HT-29 (cell line): ENCODE data around the gene ARSB. TPM values are rescaled to one million over a fixed set of nuclear protein-coding genes. Genes with fewer than 3 reads are reported as not detected.

Experiments used
- small RNA-seq: library from RNA; depleted of rRNA; stranded (forward); fragments of <200 nt; gene quantifications from one replicate; pipeline ENCODE3, GENCODE V24; 2014
- total RNA-seq: library from RNA; depleted of rRNA; stranded (reverse); fragments of >200 nt; shearing (Covaris generic); gene quantifications from 2 replicates; pipeline ENCODE4 v1.2.3, GENCODE V29; 2014; rRNA removed

ARSB gene
- total RNA-seq, 1 experiment from 2014 or later, result 6.7 TPM

Small RNA genes lying within 50 kb of the gene (small RNA-seq; reads per million reads assigned to genes)
- gene AC025755.1, result not detected

Other genes with a start within 250 kb of the ARSB start
- gene DMGDH, start 84.4 kb upstream of the ARSB start, total RNA-seq, result not detected in 2 replicates
- gene BHMT2, start 84.5 kb upstream of the ARSB start, total RNA-seq, result not detected in 2 replicates
- not detected in 2 replicates for gene BHMT, start 126.5 kb upstream of the ARSB start, total RNA-seq